Activated T-helper 1 cell treated with Interleukin-2 at 50 U/mL for 16 hours (primary cell): ENCODE results near the gene PBX1.

Source experiments
- DNase-seq: peaks from one replicate; pipeline ENCODE4 v3.0.0-alpha.2; 2020; ENCODE audit warnings: low read depth

Gene PBX1

GRCh38 chr1:164783778-164784555 lies 225.0 kb downstream of the PBX1 start:
- DNase-seq: no peak

GRCh38 chr1:164784960-164785359 lies 226.0 kb downstream of the PBX1 start:
- DNase-seq: no peak

- DNase-seq: no peak
Observed at GRCh38 chr1:164785841-164786534, 227.0 kb downstream of the PBX1 start.

DNA sequence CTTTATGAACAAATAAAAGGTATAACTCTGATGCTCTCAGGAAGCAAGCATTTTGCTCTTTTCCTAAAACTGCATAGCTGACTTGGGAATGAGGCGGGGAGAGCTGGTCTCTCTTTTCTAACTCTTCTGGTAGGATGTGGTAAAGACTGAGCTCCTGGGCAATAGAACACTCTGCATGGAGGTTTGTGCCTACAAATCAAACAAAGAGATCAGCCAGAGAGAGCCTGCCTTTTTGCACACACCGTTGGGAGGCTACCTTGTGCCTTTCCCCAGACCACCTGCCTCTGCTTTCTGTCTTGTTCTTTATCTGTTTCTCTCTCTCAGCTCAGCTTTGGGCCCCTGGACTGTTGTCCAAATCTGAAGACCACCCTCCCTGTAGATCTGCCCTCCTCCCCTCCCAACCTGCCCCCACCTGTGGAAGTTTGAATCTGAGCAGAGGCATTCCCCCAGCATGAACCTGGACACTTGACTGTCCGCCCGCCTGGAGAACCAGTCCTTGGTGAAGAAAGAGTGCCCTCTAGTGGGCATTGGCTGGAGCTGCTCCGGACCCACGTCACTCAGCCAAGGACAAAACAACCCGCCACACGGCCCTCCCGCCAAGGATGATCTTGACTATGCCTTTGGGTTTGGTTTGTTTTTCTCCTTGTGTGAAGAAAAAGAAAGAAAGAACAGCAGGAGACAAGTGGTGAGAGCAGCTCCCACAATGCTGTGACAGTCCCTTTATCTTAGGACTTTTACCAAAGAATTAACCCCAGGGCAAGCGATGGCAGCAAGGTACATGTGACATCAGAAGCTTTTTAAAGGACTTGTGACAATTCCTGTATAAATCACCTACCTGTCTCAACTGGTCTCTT lies 228.2 kb downstream of the PBX1 start:
- DNase-seq: peak; percentile 8

DNA sequence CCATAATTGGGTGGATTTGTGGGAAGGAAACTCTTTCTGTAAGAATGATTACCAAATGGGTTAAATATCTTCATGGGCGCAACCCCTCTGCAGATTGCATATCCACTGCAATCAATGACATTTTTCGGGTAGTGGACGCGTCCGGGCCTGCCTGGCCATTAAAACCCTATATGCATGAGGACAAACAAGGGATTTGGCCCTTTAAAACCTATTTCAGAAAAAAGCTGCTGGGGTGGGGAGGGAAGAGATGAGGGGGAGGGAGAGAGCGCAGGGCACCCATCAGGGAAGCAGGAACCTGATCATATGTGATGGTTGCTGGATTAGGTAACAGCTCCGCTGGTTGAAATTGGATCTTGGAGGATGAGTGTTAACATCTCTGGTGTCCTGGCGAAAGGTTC lies 228.8 kb downstream of the PBX1 start:
- no peak for DNase-seq

DNA sequence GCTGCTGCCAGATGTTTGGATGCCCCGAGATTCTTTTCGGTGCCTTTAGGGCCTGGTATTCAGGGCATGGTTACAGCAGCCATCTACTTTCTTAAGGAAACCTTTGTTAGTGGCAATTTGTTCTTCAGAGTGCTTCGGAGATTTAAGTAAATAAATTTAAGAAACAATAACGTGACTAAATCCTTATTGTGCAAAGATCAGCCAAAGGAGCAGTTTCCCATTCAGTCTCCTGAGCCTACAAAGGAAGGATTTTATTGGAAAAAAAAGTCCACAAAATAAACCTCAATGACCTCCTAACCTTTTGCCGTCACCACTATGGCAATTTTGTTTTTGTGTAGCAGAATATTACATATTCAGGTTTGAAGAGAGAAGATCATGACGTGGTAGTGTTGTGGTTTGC lies 231.1 kb downstream of the PBX1 start:
- DNase-seq: no peak

GRCh38 chr1:164792410-164793004 lies 233.5 kb downstream of the PBX1 start:
- no peak for DNase-seq

GRCh38 chr1:164794356-164794755 lies 235.4 kb downstream of the PBX1 start:
- no peak for DNase-seq

DNA sequence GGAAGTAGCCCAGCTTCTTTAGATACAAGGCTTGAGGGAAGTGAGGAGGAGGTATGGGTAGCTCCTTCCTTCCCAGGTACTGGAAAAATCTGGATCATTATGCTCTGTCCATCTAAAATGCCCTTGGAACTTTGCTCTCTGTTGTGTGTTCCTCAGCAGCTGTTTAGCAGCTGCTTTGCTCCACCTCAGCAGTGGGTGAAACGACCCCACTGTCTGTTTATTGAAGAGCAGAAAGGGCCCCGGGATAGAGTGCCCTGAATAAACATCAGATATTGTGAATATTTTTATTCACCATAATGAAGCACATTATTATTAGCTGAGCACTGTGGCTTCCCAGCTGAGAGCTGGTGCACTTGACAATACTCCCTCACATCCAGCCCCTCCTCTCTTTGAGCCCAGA lies 237.9 kb downstream of the PBX1 start:
- DNase-seq: no peak

- DNase-seq: no peak
Observed at GRCh38 chr1:164801246-164801731, 242.3 kb downstream of the PBX1 start.

- DNase-seq: no peak
Observed at GRCh38 chr1:164801791-164802502, 243.0 kb downstream of the PBX1 start.

- no peak for DNase-seq
Observed at GRCh38 chr1:164802529-164803282, 243.7 kb downstream of the PBX1 start.

DNA sequence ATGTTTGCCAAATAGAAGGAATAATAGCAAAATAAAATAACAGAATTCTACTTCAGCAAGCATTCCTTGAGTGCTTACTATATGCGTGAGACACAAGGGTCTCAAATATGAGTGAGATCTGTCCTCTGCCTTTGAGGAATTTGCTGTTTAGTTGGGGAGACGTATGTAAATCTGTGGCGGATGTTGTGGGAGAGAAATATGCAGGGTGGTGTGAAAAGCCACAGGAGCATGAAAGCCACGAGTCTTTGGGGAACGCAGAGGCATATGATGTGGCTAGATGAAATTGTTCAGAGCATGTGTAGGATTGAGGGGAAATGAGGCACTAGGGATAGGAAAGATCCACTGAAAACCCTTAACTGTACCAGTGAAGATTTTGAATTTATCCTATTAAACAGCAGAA lies 244.4 kb downstream of the PBX1 start:
- no peak for DNase-seq

DNA sequence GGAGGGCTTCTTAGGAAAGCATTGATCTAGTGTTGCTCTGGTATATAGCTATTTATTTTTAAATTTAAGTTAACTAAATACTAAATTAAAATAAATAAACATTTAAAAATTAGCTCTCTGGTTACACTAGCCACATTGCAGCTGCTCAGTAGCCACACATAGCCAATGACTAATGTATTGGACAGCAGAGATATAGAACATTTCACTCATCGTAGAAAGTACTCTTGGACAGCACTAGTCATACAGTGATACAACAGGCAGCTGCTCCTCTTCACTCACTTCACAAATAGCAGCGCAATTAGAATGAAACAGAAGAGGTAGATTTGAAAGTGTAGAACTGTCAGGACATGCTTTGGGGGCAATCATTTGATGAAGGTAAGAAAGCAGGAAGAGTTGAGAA lies 245.4 kb downstream of the PBX1 start:
- DNase-seq: no peak

DNA sequence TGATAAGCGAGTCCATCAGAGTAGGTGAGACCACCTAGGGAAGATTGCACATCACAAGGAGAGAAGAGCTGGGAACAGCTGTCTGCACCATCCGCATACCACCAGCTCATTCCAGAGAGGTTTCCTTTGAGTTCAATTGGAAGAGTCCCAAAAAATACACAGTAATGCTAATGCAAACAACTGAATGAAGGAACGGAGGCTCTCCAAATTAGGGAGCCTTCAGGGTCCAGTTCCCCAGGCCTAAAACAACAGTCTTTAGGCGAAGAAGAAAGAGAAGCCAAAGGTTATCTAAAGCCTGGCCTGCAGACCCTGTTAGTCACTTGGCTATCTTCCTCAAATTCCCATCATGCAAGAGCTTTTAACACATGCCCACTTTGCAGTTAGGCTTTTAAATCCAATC lies 246.4 kb downstream of the PBX1 start:
- DNase-seq: no peak

GRCh38 chr1:164806531-164806930 lies 247.5 kb downstream of the PBX1 start:
- no peak for DNase-seq

DNA sequence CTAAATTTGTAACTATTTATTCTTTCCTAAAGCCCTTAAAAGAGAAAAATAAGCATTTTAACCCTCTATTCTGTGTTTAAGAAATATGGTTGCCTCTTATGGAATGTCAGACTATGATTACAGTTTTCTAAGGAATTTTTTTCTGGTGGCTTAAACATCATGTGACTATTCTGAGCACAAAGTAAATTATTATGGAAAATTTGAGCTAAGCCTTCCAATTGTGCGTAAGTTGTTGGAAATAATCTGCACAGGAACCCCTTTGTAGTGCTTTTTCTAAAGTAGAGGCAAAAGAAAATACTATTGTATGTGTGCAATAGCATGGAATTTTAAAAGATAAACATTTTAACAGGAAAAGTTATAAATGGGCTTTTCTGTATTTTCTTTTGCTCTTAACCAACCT lies 254.8 kb downstream of the PBX1 start:
- no peak for DNase-seq

DNA sequence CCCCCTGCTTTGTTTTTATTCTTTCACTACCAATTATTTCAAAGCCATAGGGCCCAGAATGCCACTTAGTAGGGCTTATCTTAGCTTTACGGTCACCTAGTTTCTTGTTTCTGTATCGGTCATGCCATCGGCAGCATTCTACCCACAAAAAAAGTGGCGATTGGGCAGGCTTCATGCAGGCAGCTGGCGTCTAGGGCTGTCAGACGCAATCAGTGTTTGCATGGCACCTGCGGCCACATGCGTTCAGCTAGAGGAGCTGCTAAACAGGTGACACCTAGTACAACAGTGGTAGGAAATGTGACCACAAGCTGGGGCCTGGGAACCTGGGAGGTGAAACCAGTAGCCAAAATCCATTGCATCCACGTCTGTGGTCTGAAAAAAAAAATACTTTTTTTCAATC lies 262.7 kb downstream of the PBX1 start:
- no peak for DNase-seq

DNA sequence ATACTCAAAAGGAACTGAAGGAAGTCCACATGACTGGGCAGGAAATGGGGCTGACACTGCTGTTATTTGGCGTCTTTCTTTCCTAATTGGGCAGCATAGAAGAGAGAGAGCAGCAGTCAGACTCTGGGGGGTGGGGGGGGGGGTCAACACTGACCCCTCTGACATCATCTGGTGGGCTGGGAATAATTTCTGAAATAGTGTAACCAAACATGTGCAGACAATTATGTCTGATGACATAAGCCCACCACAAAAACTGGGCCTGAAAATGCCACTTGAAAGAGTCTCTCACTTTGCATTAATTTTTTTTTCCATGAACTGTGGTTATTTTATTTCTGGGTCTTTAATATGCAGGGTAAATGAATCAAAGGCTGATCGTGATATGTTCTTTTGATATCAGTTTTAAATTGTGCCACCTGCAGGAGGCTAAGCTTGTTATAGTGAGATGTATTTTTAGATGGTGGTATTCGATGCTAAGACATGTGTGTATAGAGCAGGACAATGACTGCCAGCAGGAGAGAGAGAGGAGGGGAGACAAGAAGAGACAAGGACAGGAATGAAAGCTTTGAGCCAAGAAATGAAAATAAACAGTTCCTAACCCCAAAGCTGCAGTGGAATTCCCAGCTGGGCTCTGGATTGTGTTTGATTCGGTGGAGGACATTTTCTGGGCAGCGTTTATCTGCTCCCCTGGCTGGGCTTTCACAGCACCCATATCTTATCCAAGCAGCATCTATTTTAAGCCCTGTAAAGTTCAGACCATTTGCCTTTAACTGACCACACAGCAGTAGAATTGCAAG lies 264.7 kb downstream of the PBX1 start:
- DNase-seq: no peak

DNA sequence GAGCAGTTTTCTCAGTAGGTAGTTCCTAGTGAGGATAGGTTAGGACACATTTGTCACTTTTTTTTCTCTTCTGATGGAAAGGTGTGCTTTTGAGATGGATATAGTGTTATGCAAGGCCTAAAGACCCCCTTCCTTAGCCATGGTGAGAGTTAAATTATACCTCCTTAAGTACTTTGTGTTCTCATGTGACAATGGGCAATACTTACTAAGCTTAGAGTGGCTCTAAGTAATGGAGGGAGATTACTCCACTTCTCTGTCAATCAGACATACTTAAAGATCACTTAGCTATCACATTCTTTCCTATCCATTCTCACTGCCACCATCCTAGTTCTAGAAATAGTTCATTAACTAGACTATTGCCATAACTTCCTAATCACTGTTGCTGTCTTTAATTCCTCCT lies 265.6 kb downstream of the PBX1 start:
- no peak for DNase-seq
